GM21737 (cell line): ENCODE data around the gene TST.

Experiments used
- ATAC-seq: cut with Tn5 transposase; IDR thresholded peaks from one replicate; pipeline ENCODE4 v1.9.1; 2021; ENCODE audit warnings: mild to moderate bottlenecking, moderate library complexity; ENCODE audit not compliant: unreplicated experiment

Gene TST

GRCh38 chr22:37019309-37020191 lies at the start of gene TST, which contains the start of gene MPST:
Gene TST (minus strand): TSS chr22:37019447. CDS start chr22:37018732, 715 bp downstream.
Gene MPST (plus strand): TSS chr22:37019742. CDS start chr22:37019837, 95 bp downstream.
- peak; percentile 68 for ATAC-seq

- no peak for ATAC-seq
These were observed 49.6 kb upstream of the TST start for GRCh38 chr22:37068859-37069258.

- ATAC-seq, result no peak
These were observed 48.2 kb upstream of the TST start for GRCh38 chr22:37067428-37067827.

- ATAC-seq, result no peak
These were observed 46.7 kb upstream of the TST start for GRCh38 chr22:37065961-37066360.

GRCh38 chr22:37065180-37065579 lies 45.9 kb upstream of the TST start:
- no peak for ATAC-seq

GRCh38 chr22:37064553-37064952 lies 45.3 kb upstream of the TST start:
- no peak for ATAC-seq

GRCh38 chr22:37063431-37064420 lies 44.5 kb upstream of the TST start:
- ATAC-seq, result no peak

- no peak for ATAC-seq
These were observed 43.6 kb upstream of the TST start for GRCh38 chr22:37062702-37063381.

- no peak for ATAC-seq
These were observed 43.1 kb upstream of the TST start for GRCh38 chr22:37062376-37062675.

- ATAC-seq, result no peak
These were observed 42.5 kb upstream of the TST start for GRCh38 chr22:37061611-37062375.

GRCh38 chr22:37060801-37061610 lies 41.8 kb upstream of the TST start:
- ATAC-seq, result no peak

GRCh38 chr22:37059876-37060449 lies 40.7 kb upstream of the TST start:
- ATAC-seq, result no peak

GRCh38 chr22:37058917-37059701 lies 39.9 kb upstream of the TST start:
- ATAC-seq, result no peak

- ATAC-seq, result no peak
These were observed 38.7 kb upstream of the TST start for GRCh38 chr22:37057796-37058510.

- ATAC-seq, result no peak
These were observed 38.0 kb upstream of the TST start for GRCh38 chr22:37057226-37057625.

GRCh38 chr22:37056246-37056645 lies 37.0 kb upstream of the TST start:
- no peak for ATAC-seq

- ATAC-seq, result no peak
These were observed 35.5 kb upstream of the TST start for GRCh38 chr22:37054600-37055365.
